Choroid plexus epithelial cell (primary cell): ENCODE results near the gene CXCR4.

Experiments used
- DNase-seq: peaks from one replicate; pipeline ENCODE4 v3.0.0-alpha.2; 2010; ENCODE audit warnings: low read depth
- H3K4me3 ChIP-seq: 2 replicates; pipeline ENCODE4 v1.5.1; 2011; ENCODE audit warnings: low read depth, mild to moderate bottlenecking, control low read depth, low read length, moderate library complexity
- CTCF ChIP-seq: conservative IDR thresholded peaks from 2 replicates; pipeline ENCODE4 v1.5.1; 2011; ENCODE audit warnings: low read depth, mild to moderate bottlenecking, control low read depth, inconsistent platforms, low read length, moderate library complexity

The CXCR4 gene

GRCh38 chr2:136136931-136137330 lies 19.0 kb upstream of the CXCR4 start:
- H3K4me3 ChIP-seq: no peak overlapping the region
- no peak for DNase-seq
- TF ChIP-seq CTCF: no peak

- TF ChIP-seq CTCF: no peak
- H3K4me3 ChIP-seq: no peak overlapping the region
- DNase-seq: no peak
Measured at GRCh38 chr2:136135921-136136906, 18.3 kb upstream of the CXCR4 start.

GRCh38 chr2:136135462-136135861 lies 17.5 kb upstream of the CXCR4 start:
- no peak for DNase-seq
- no peak overlapping the region for H3K4me3 ChIP-seq
- TF ChIP-seq CTCF: no peak

- no peak for TF ChIP-seq CTCF
- no peak for DNase-seq
- H3K4me3 ChIP-seq: no peak overlapping the region
Measured at GRCh38 chr2:136134126-136134525, 16.2 kb upstream of the CXCR4 start.

GRCh38 chr2:136133586-136133985 lies 15.6 kb upstream of the CXCR4 start:
- no peak for TF ChIP-seq CTCF
- no peak overlapping the region for H3K4me3 ChIP-seq
- DNase-seq: no peak

GRCh38 chr2:136133176-136133575 lies 15.2 kb upstream of the CXCR4 start:
- no peak for TF ChIP-seq CTCF
- H3K4me3 ChIP-seq: no peak overlapping the region
- DNase-seq: no peak

GRCh38 chr2:136132825-136133155 lies 14.8 kb upstream of the CXCR4 start:
- no peak for DNase-seq
- no peak for TF ChIP-seq CTCF
- H3K4me3 ChIP-seq: no peak overlapping the region
